HL-60 (cell line): ENCODE measurements around the gene CLCNKA.
"Not testable (repeated sequence)": the region's sequence is repeated elsewhere in the genome, so short reads cannot be mapped to it uniquely, and the experiment has no call there.

Experiments used
- DNase-seq, 2 experiments: peaks; one replicate each; pipeline ENCODE4 v3.0.0-alpha.2; 2010 to 2020; ENCODE audit warnings: low read depth in 1 of 2, low spot score in 1 of 2
- H3K27ac ChIP-seq: fragments of 250-450 bp; sonication (Bioruptor Pico); replicated peaks from 2 replicates; pipeline ENCODE4 v1.5.1; 2020; ENCODE audit warnings: mild to moderate bottlenecking, moderate library complexity
- H3K27me3 ChIP-seq: fragments of 250-450 bp; sonication (Bioruptor Pico); 2 replicates; pipeline ENCODE4 v1.5.1; 2021; ENCODE audit warnings: mild to moderate bottlenecking, moderate library complexity; ENCODE audit not compliant: insufficient read depth, poor library complexity, severe bottlenecking
- H3K4me3 ChIP-seq: replicated peaks from 2 replicates; pipeline ENCODE4 v1.5.1; 2011; ENCODE audit warnings: mild to moderate bottlenecking, control low read depth, low read length; ENCODE audit not compliant: insufficient read depth
- GABPA ChIP-seq: IDR thresholded peaks from 2 replicates; pipeline ENCODE4 v1.6.1; 2012; ENCODE audit warnings: low read depth
- POLR2AphosphoS5 ChIP-seq: IDR thresholded peaks from 2 replicates; pipeline ENCODE4 v1.6.1; 2012; ENCODE audit warnings: low read depth
- REST ChIP-seq: IDR thresholded peaks from 2 replicates; pipeline ENCODE4 v1.6.1; 2012; ENCODE audit warnings: low read depth; ENCODE audit not compliant: insufficient replicate concordance
- SPI1 ChIP-seq: IDR thresholded peaks from 2 replicates; pipeline ENCODE4 v1.6.1; 2012; ENCODE audit warnings: low read depth, mild to moderate bottlenecking, borderline replicate concordance
- TF ChIP-seq, protein P1 (sequence below): IDR thresholded peaks from one replicate; pipeline ENCODE4 v1.5.1; 2011; ENCODE audit warnings: low read length, control low read depth, inconsistent platforms; ENCODE audit not compliant: insufficient read depth

CLCNKA gene

DNA sequence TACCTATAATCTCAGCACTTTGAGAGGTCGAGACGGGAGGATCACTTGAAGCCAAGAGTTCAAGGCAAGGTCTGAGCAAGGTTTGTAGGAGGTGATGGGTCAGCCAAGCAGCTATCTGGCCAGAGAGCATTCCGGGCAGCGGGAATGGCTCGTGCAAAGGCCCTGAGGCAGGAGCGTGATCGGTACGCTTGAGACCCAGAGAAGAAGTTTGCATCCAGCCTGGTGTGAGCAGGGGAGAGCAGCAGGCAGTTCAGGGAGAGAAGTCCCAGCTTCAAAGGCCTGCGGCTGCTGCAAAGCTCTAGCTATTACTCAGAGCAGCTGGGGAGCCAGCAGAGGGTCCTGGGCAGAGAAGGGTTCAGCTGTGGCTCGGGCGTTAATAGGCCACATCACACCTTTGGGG is 22.9 kb upstream of the CLCNKA start:
- no peak for TF ChIP-seq GABPA
- TF ChIP-seq, protein P1, sequence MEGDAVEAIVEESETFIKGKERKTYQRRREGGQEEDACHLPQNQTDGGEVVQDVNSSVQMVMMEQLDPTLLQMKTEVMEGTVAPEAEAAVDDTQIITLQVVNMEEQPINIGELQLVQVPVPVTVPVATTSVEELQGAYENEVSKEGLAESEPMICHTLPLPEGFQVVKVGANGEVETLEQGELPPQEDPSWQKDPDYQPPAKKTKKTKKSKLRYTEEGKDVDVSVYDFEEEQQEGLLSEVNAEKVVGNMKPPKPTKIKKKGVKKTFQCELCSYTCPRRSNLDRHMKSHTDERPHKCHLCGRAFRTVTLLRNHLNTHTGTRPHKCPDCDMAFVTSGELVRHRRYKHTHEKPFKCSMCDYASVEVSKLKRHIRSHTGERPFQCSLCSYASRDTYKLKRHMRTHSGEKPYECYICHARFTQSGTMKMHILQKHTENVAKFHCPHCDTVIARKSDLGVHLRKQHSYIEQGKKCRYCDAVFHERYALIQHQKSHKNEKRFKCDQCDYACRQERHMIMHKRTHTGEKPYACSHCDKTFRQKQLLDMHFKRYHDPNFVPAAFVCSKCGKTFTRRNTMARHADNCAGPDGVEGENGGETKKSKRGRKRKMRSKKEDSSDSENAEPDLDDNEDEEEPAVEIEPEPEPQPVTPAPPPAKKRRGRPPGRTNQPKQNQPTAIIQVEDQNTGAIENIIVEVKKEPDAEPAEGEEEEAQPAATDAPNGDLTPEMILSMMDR, result no peak
- Histone ChIP-seq H3K27me3 (no peaks in the 10 kb centered on the region), H3K27ac (no peak overlapping the region), H3K4me3 (no peak overlapping the region)
- DNase-seq, result no peak

DNA sequence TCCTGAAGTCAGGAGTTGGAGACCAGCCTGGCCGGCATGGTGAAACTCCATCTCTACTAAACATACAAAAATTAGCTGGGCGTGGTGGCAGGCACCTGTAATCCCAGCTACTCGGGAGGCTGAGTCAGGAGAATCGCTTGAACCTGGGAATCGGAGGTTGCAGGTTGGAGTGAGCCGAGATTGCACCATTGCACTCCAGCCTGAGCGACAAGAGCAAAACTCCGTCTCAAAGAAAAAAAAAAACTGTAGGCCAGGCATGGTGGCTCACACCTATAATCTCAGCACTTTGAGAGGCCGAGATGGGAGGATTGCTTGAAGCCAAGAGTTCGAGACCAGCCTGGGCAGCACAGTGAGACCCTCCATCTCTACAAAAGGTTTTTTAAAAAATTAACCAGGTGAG is 20.6 kb upstream of the CLCNKA start:
- not testable (repeated sequence) for H3K27me3 ChIP-seq, H3K27ac ChIP-seq, DNase-seq, H3K4me3 ChIP-seq

DNA sequence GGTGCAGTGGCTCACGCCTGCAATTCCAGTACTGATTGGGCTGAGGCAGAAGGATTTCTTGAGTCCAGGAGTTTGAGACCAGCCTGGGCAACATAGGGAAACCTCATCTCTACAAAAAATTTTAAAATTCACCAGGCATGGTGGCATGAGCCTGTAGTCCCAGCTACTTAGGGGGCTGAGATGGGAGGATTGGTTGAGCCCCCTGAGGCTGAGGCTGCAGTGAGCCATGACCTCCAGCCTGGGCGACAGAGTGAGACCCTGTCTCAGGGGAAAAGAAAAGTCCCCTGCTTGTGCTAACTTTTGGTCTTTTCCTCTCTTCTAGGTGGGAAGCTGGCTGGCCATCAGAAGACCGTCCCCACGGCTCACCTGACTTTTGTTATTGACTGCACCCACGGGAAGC is 16.2 kb upstream of the CLCNKA start:
- no peak for DNase-seq
- Histone ChIP-seq H3K27ac (no peak overlapping the region), H3K4me3 (no peak overlapping the region), H3K27me3 (no peaks in the 10 kb centered on the region)
- TF ChIP-seq GABPA (no peak), POLR2AphosphoS5 (no peak), SPI1 (no peak), REST (no peak)
- TF ChIP-seq, protein P1, result no peak

DNA sequence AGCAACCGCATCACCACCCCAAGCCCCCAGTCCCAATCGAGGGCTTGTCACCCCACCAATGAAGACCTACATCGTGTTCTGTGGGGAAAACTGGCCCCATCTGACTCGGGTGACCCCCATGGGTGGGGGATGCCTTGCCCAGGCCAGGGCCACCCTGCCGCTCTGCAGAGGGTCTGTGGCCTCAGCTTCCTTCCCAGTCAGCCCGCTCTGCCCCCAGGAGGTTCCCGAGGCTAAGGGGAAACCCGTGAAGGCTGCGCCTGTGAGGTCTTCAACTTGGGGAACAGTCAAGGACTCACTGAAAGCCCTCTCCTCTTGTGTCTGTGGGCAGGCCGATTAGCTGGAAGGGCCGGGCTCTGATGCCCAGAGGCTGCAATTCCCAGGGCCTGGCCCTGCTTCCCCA is 15.8 kb upstream of the CLCNKA start:
- TF ChIP-seq, protein P1, result no peak
- TF ChIP-seq POLR2AphosphoS5 (no peak), REST (no peak), GABPA (no peak), SPI1 (no peak)
- DNase-seq, result no peak
- Histone ChIP-seq H3K27me3 (no peaks in the 10 kb centered on the region), H3K4me3 (no peak overlapping the region), H3K27ac (no peak overlapping the region)
